A673 (cell line): ENCODE results near the gene CREB5. TPM values are rescaled to one million over a fixed set of nuclear protein-coding genes. Genes with fewer than 3 reads are reported as not detected.
"Not testable (repeated sequence)": the region's sequence is repeated elsewhere in the genome, so short reads cannot be mapped to it uniquely, and the experiment has no call there.

Source experiments
- BruUV-seq: library from RNA; stranded (reverse); fragments of 400-500 nt; replicated peaks from 2 replicates; lab custom pipeline; 2021; lab: Mats Ljungman, UMichigan
- CTCF ChIA-PET: fragments of 300-600 bp; sonication (Branson Sonifier 250); formaldehyde crosslinking; loops from one replicate; lab custom pipeline; 2022; ENCODE audit warnings: antibody characterized with exemption; lab: Charles Lee
- POLR2A ChIA-PET: fragments of 300-600 bp; sonication (Branson Sonifier 250); formaldehyde crosslinking; loops from one replicate; lab custom pipeline; 2022; ENCODE audit warnings: antibody characterized with exemption; ENCODE audit not compliant: low non-redundant PET; lab: Charles Lee
- DNase-seq: peaks from one replicate; pipeline ENCODE4 v3.0.0-alpha.2; 2015; ENCODE audit warnings: low spot score
- H3K27ac ChIP-seq: fragments of 200-600 bp; sonication (generic); 2 replicates; pipeline ENCODE4 v1.5.1; 2016; ENCODE audit warnings: mixed run types, low read depth, mild to moderate bottlenecking, mixed read lengths, antibody characterized with exemption, low read length; ENCODE audit not compliant: poor library complexity, severe bottlenecking
- H3K27me3 ChIP-seq: fragments of 200-600 bp; sonication (generic); replicated peaks from 2 replicates; pipeline ENCODE4 v1.6.1; 2017; ENCODE audit warnings: mixed run types, low read depth, mild to moderate bottlenecking, mixed read lengths, antibody characterized with exemption, low read length; ENCODE audit not compliant: insufficient read depth, poor library complexity
- H3K36me3 ChIP-seq: fragments of 200-600 bp; sonication (generic); 2 replicates; pipeline ENCODE4 v1.6.1; 2016; ENCODE audit warnings: mixed run types, mild to moderate bottlenecking, mixed read lengths, antibody characterized with exemption, low read length; ENCODE audit not compliant: insufficient read depth, poor library complexity, severe bottlenecking
- H3K4me1 ChIP-seq: fragments of 200-600 bp; sonication (generic); 2 replicates; pipeline ENCODE4 v1.6.1; 2017; ENCODE audit warnings: mixed run types, mild to moderate bottlenecking, mixed read lengths, antibody characterized with exemption, low read length; ENCODE audit not compliant: insufficient read depth, poor library complexity, severe bottlenecking
- H3K4me3 ChIP-seq: fragments of 200-600 bp; sonication (generic); 2 replicates; pipeline ENCODE4 v1.5.1; 2016; ENCODE audit warnings: low read depth, mixed run types, mild to moderate bottlenecking, mixed read lengths, low read length; ENCODE audit not compliant: poor library complexity, severe bottlenecking
- H3K9me3 ChIP-seq: fragments of 200-600 bp; sonication (generic); 2 replicates; pipeline ENCODE4 v1.6.1; 2016; ENCODE audit warnings: mixed run types, low read depth, mild to moderate bottlenecking, mixed read lengths, antibody characterized with exemption, low read length; ENCODE audit not compliant: poor library complexity, severe bottlenecking
- CTCF ChIP-seq: fragments of 300-800, 200-600 bp; sonication (generic); conservative IDR thresholded peaks from 2 replicates; pipeline ENCODE4 v1.5.1; 2017; ENCODE audit warnings: low read depth, mild to moderate bottlenecking, antibody characterized with exemption, low read length, moderate library complexity, mixed read lengths
- EZH2 ChIP-seq: fragments of 200-600 bp; sonication (generic); IDR thresholded peaks from 2 replicates; pipeline ENCODE4 v1.6.1; 2017; ENCODE audit warnings: borderline replicate concordance, low read depth, mild to moderate bottlenecking, mixed read lengths, antibody characterized with exemption, low read length; ENCODE audit not compliant: poor library complexity, severe bottlenecking
- intact Hi-C: fragments of 100-400 bp; cut with micrococcal nuclease; formaldehyde crosslinking; loops from one replicate; pipeline ENCODE4 v1.10.0; 2022; ENCODE audit not compliant: unreplicated experiment
- total RNA-seq: library from RNA; stranded (reverse); gene quantifications from 2 replicates; pipeline ENCODE4 v1.2.3, GENCODE V29; 2021

Gene CREB5
- total RNA-seq, 1 experiment from 2014 or later, result 10.3 TPM

- no peak overlapping the region for H3K4me3 ChIP-seq
- TF ChIP-seq EZH2 (no peak), CTCF (no peak)
- POLR2A ChIA-PET, result no interaction called here
- intact Hi-C loops, result no loop called here
- no peak overlapping the region for H3K27ac ChIP-seq
- H3K9me3 ChIP-seq, result no peaks in the 10 kb centered on the region
- H3K36me3 ChIP-seq, result no peaks in the 10 kb centered on the region
- no peaks in the 10 kb centered on the region for H3K4me1 ChIP-seq
- DNase-seq, result no peak
- CTCF ChIA-PET, result no interaction called here
- peaks cover 4% of the 10 kb centered on the region for H3K27me3 ChIP-seq
- no TSS peak for BruUV-seq
Observed at GRCh38 chr7:28608237-28608656, 195.9 kb downstream of the CREB5 start.

GRCh38 chr7:28608731-28609130 lies 196.4 kb downstream of the CREB5 start:
- peaks cover 4% of the 10 kb centered on the region for H3K27me3 ChIP-seq
- H3K9me3 ChIP-seq, result no peaks in the 10 kb centered on the region
- CTCF ChIA-PET, result no interaction called here
- H3K27ac ChIP-seq, result no peak overlapping the region
- TF ChIP-seq CTCF, result no peak
- TF ChIP-seq EZH2, result no peak
- no TSS peak for BruUV-seq
- no peaks in the 10 kb centered on the region for H3K36me3 ChIP-seq
- intact Hi-C loops, result no loop called here
- POLR2A ChIA-PET, result no interaction called here
- no peak for DNase-seq
- H3K4me3 ChIP-seq, result no peak overlapping the region
- H3K4me1 ChIP-seq, result no peaks in the 10 kb centered on the region

GRCh38 chr7:28609608-28610007 lies 197.3 kb downstream of the CREB5 start:
- intact Hi-C loops, result no loop called here
- Histone ChIP-seq H3K4me1 (no peaks in the 10 kb centered on the region), H3K4me3 (no peak overlapping the region), H3K36me3 (no peaks in the 10 kb centered on the region), H3K27ac (no peak overlapping the region), H3K9me3 (no peaks in the 10 kb centered on the region), H3K27me3 (peaks cover 4% of the 10 kb centered on the region)
- ChIA-PET CTCF (no interaction called here), POLR2A (no interaction called here)
- DNase-seq, result no peak
- BruUV-seq, result no TSS peak
- no peak for TF ChIP-seq CTCF
- no peak for TF ChIP-seq EZH2

GRCh38 chr7:28611399-28611897 lies 199.1 kb downstream of the CREB5 start:
- H3K27ac ChIP-seq, H3K36me3 ChIP-seq, H3K9me3 ChIP-seq, H3K4me1 ChIP-seq, CTCF ChIA-PET, intact Hi-C loops, POLR2A ChIA-PET, DNase-seq, H3K27me3 ChIP-seq, BruUV-seq, H3K4me3 ChIP-seq: not testable (repeated sequence)
